ENCODE data around the gene SP140.

DNA sequence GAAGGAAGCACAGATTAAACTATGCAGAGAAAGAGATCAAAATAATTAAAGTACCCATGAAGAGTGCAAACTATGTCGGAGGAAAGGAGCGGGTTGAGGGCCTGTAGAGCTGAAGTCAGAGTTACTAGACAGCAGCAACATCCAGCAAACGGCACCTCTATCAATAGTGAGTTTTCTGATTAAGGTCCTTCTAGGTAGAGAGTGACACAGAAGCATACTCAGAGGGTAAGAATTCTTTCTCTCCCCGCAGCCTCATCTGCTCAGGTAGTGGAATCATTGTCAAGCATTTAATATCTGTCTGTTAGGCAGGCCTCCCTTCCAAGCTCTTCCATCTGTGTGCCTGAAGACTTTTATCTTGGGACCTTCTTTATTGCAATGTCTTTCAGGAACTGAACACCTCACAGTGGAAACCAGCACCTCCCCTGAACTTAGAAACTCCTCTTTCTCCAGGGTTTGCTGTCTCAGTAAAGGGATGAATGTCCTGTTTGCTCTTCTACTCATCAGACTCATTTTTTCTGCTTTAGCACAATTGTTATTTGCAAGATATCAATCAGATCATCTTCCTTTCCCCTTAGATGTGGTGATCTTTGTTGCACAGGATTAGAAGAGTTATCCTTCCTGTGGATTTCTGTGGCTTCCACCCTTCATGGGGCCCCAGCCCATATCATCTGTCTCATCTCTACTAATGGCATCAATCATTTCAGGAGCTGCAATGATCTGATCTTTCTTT is 28.8 kb downstream of the SP140 start:
- TF ChIP-seq, protein P1, sequence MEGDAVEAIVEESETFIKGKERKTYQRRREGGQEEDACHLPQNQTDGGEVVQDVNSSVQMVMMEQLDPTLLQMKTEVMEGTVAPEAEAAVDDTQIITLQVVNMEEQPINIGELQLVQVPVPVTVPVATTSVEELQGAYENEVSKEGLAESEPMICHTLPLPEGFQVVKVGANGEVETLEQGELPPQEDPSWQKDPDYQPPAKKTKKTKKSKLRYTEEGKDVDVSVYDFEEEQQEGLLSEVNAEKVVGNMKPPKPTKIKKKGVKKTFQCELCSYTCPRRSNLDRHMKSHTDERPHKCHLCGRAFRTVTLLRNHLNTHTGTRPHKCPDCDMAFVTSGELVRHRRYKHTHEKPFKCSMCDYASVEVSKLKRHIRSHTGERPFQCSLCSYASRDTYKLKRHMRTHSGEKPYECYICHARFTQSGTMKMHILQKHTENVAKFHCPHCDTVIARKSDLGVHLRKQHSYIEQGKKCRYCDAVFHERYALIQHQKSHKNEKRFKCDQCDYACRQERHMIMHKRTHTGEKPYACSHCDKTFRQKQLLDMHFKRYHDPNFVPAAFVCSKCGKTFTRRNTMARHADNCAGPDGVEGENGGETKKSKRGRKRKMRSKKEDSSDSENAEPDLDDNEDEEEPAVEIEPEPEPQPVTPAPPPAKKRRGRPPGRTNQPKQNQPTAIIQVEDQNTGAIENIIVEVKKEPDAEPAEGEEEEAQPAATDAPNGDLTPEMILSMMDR (IDR thresholded peaks at IDR 0.05; ENCODE audit: poor library complexity) = no peak
- TF ChIP-seq EZH2 (IDR thresholded peaks at IDR 0.05; ENCODE audit: borderline replicate concordance) (no peak), EZH2phosphoT487 (IDR thresholded peaks at IDR 0.05; ENCODE audit: low read depth, severe bottlenecking, unreplicated experiment) (no peak)

Measured in hepatocyte (in vitro differentiated cells).